GM21619 (cell line): ENCODE measurements around the gene TFDP3.

ENCODE experiments used
- ATAC-seq: cut with Tn5 transposase; IDR thresholded peaks from one replicate; pipeline ENCODE4 v1.9.1; 2021; ENCODE audit not compliant: unreplicated experiment

The TFDP3 gene, protein sequence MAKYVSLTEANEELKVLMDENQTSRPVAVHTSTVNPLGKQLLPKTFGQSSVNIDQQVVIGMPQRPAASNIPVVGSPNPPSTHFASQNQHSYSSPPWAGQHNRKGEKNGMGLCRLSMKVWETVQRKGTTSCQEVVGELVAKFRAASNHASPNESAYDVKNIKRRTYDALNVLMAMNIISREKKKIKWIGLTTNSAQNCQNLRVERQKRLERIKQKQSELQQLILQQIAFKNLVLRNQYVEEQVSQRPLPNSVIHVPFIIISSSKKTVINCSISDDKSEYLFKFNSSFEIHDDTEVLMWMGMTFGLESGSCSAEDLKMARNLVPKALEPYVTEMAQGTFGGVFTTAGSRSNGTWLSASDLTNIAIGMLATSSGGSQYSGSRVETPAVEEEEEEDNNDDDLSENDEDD

DNA sequence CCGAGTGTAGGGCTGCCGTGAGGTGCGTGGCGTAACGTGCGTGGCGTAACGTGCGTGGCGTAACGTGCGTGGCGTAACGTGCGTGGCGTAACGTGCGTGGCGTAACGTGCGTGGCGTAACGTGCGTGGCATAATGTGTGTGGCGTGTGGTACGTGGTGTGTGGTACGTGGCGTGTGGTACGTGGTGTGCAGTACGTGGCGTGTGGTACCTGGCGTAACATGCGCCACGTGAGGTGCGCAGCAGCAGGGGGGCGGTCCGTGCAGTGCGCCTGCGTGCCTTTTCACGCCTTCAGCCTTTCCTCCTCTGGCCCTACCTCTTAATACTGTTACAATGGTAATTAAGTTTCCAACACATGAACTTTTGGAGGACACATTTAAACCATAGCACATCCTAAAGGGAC lies at the start of gene TFDP3:
TSS of gene TFDP3 (minus strand) at position 26 of the 400 bp plus-strand sequence. CDS start 95 bp downstream, outside the sequence.
- no peak for ATAC-seq

DNA sequence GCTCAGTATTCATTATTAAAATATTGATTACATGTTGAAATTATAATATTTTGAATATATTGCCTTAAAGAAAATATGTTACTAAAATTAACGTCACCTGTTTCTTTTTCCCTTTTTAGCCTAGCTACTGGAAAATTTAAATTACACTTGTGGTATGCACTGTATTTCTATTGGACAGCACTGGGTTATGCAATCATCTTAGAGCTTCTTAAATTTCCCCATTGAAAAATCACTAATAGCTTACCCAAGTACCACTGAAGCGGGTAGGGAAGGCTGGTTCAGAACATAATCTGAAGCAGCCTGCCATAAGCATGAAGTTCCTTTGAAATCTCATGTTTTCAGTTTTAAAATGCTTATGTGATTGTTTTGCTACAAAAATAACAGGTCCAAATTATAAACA lies 49.5 kb upstream of the TFDP3 start:
- ATAC-seq, result no peak

DNA sequence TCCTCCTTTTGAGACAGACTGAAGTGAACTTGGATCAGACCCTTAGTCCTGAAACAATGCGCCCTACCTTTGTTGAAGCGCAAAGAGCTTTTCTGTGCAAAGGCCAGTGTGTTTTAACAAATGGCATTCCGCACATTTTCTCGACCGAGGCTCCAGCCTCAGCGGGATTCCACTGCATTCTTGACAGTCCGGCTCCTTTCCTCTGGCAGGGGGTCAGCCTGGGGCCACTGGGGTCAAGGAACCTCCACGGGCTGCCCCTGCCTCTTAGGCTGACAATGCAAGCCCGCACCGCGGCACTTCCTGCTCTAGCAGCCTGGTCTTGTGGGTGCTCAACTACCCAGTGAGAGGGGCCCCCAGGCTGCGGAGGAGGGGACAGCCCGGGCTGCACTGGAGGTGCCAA lies 47.2 kb upstream of the TFDP3 start:
- no peak for ATAC-seq

DNA sequence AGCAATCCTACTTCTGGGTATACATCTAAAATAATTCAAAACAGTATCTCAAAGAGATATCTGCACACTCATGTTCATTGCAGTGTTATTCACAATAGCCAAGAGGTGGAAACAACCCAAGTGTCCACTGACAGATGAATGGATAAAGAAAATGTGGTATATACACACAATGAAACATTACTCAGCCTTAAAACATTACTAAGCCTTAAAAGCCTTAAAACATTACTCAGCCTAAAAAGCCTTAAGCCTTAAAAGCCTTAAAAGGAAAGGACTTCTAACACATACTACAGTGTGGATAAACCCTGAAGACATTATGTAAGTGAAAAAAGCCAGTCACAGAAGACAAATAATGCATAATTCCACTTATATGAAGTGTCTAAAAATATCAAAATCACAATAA lies 40.3 kb upstream of the TFDP3 start:
- no peak for ATAC-seq

DNA sequence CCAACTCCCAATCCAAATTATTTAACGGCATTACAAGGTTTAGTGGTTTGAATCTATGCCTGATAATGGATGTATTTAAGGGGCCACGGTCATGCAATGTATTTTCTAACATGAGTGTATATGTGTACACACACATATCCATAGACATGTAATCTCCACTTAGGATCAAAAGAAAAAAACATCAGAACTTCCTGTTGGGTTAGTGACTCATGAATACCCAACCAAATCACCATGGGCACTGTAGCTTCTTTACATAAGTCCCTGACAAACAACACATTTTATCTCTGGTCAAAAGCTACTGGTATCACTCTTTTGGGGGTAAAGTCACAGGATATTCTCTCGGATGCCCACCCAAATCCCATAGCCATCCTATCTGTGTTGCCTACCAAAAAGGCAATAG lies 36.5 kb upstream of the TFDP3 start:
- ATAC-seq, result no peak

DNA sequence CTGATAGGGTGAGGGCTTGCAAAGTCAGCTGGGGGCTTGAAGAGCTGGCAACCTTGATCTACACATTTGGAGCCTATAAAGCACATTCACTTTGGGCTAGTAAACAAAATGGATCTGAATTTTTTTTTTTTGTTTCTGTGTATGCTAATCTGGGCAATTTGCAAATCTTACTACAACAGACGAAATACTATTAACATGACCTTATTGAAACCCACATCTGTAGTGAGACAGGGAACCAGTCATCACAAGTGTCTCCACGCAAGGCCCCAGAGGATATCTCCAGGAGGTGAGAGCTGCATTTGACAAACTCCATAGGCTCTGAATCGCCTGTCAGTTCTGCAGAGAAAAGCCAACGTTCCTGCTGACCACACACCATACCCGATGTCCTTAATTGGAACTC lies 33.0 kb upstream of the TFDP3 start:
- no peak for ATAC-seq

DNA sequence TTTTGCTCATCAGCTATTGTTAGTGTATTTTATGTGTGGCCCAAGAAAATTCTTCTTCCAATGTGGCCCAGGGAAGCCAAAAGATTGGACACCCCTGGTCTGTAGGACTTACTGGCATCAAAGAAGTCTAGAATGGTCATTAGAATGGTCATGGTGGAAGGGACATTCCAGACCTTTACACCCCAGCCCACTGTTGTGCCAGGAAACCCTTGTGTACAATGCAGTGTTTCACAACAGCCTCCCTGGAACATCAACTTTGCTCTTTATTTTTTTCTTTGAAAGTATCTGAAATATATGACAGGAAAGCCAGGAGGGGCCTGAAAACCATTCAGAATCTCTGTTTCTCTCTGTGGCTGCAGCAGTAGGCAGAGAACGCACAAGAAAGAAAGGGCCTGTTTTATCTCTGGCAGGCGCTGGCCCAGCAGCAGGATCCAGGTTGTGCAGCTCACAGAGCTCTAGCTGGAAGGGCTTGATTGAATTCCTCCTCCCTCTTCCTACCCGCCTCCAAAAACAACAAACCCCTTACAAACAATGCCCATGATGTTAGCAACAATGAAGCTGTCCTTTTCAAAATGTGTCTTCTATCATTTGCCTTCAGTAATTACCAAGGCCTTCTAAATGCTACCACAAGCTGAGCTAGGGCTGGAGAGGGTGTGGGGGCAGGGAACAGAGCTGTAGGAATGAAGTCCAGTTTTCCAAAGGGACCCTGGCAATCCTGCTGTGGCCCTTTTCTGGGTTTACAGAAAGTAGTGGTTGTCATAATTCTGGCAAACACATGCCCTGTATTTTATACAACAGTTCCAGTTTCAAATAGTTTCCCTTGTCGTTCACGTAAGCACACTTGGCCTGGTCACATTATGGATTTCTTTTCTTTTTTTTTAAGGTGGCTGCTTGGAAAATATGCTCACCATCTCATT lies 32.3 kb upstream of the TFDP3 start:
- ATAC-seq, result no peak

DNA sequence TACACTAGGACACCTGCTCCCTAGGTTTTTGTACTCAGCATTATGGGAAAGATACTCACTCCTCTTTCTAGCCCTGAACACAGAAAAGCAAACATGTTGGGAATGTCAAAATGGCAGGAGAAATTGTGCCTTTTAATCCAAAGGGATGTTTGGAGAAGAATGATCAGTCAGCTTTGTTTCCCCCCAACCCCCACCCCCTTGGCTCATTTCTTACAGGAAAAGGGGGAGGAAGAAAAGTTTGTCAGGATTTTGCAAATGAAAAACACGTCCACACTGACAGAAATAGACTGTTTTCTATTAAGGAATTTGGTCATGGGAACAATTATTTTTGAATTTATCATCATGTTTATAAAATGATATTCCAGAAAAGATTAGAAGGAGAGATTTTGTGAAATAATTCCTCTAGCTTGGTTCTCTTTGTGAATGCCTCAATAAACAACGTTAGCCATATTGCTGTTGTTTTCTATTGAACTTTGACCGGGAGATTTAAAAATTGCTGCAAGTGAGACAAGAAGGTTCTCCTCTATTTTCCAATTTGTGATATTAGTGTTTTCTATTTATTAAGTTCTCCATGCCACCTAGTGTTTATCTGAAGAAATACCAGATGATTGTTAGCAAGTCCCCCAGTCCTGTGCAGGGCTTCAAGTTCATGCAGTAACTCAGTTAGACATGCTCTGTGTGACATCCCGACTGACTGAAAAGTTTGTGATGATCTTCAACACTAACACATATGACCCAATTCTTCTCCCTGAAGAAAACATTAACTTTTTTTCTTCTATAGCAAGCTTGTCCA lies 31.3 kb upstream of the TFDP3 start:
- ATAC-seq, result no peak

DNA sequence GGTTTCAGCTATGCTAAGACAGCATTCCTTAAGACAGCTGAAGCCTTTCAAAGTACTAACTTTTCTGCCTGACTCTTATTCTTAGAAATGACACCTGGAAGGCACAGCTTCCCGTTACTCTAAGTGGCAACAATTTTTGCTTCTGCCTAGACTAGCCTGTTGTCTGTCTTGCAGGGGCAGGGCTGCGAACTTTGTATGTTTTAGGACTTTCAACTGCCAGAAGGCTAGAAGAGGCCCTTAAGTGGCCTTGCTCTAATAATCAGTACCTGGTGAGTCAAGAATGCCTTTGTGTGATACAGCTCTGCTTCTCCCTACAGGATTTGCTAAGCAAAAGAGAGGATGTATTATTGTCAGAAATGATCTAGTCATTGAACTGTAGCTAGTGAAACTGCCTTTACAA lies 30.0 kb upstream of the TFDP3 start:
- ATAC-seq, result no peak

DNA sequence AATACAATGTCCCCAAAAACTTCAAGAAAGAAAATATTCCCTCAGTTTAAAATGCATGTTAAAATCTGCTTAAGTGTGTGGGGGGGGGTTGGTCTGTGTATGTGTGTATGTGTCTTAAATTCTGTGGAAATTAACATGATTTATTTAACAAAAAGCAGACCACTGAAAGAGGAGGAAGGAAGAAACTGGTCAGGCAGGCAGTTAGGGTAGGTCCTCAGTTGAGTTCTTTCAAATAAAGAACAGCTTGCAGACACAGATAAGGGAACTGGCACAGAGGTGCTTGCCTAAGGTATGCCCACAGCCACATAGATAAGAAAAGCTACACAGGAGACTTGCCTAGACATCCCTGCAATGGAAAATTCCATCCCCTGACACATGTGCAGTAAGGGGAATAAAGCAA lies 28.8 kb upstream of the TFDP3 start:
- ATAC-seq, result no peak

DNA sequence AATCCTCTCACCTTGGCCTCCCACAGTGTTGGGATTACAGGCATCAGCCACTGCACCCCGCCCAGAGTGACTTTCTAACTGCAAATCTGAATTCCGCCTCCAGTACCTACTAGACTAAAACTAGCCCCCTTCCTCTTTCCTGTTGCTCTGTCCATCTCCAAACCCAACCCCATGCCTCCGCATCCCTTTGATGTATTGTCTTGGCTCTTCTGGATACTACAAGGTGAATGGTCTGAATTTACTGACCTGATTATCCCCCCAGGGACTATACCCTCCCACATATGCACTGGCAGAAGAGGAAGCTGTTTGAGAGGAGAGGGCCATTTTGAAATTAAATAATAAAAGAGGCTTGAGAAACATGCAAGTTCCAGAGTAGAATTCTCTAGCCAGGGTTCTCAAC lies 17.7 kb upstream of the TFDP3 start:
- ATAC-seq, result no peak

DNA sequence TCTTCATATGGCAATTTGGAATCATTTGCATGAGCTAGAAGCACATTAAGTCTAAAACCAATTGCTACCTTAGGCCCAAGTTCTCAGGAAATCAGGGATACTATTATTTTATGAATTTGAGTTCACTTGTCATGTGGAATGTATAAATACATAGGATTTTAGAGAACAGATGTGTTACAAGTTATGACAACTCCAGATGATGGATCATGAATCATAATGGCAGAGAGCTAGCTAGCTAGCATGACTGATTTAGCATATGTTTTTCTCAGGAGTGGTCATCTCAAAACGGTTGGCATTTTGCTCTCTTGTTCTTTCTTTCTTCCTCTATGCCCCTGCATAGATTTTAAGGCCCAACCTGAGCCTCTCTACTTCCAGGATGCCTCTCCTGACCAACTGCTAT lies 14.2 kb upstream of the TFDP3 start:
- ATAC-seq, result no peak

DNA sequence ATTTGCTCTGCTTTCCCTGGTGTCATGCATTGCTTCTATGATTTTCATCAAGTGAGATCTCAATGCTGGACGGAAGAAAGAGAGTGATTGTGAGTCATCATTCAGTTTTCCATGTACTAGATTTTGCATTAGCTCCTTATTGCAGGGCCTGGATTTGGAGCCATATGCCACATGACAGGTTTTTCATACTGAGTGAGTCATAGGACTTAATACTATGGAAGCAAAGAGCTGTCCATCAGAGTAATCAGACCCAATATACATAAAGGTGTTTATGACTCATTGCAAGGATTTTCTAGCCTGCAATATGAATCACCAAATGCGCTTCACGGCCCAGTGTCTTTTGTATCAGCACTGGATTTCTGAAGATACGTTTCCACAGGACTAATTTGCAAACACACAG lies 11.2 kb upstream of the TFDP3 start:
- ATAC-seq, result no peak

DNA sequence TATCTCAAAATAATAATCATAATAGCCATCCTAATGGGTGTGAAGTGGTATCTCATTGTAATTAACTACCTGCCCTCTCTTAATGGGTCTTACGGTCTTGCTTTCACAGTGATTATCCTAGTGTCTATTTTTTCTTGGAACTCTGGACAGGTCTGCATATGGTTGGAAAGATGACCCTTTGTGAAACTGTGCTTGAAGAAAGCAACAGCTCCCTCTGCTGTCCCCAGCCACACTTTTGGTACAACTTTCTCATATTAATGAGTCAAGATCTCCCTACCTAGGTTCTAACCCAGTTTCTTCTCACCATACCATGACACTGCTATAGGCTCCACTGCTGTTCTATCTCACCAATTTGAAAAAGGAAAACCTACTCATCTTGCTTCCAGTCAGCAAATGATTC lies 2.4 kb downstream of the TFDP3 start:
- no peak for ATAC-seq

DNA sequence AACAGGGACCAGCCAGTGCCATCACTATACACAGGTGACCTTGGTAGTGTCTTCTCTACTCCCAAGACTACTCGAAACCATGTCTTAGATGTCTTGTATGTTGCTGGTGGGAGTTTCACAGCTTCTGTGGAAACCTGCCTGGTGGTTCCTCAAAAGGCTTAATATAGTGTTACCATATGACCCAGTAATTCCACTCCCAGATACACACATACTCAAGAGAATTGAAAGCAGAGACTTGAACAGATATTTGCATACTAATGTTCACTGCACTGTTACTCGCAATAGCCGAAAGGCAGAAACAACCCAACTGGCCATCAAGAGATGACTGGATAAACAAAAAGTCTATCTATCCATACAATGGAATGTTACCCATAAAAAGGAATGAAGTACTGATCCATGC lies 3.1 kb downstream of the TFDP3 start:
- peak; percentile 58 for ATAC-seq

DNA sequence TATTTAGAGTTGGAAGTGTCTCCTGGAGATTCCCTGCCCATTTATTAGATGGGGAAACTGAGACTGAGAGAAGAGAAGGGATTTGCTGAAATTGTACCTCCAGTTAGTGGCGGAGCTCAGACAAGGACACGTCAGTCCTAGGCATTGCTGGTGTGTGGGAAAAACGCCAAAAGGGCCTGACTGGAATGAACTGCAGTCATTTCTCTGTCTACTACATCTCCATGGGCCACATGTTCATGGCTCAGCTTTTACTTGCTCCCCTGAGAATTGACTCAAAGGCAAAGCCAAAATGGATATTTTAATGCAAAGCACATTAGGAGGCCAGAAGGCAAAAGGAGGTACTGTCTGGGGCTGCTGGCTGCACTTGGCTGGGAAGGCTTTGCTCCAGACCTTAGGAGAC lies 3.9 kb downstream of the TFDP3 start:
- ATAC-seq, result no peak

DNA sequence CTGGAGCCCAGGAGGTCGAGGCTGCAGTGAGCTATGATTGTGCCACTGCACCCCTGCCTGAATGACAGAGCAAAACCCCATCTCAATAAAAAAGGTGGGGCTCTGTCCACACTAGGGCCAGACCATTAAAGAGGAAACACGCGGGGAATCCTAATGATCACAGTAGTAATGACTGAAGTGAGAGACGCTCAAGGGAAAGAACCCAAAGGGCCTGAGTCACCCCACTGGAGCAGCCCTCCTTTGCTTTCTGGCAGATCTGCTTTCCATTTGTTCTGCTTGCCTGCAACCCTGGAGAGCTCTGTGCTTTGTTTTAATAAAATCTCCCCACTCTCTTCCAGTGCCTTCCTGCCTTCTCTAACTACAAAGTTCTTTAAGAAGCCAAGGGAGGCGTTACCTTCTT lies 5.0 kb downstream of the TFDP3 start:
- ATAC-seq, result no peak

DNA sequence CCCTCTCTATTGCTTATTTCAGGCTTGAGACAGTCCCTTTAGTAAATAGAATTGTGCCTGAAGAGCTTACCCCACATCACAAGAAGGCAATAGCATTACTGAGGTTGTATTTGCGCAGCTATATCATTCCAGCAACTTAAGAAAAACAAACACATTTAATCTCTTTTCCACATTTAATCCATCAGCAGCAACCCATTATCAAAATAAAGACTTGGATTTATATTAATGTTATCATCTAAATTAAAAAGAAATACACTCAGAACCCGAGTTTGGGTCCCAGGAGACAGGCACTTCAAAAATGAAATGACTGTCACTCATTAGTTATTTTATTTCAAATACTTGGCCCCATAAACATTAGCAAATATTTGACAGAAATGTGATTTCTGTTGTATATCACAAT lies 10.4 kb downstream of the TFDP3 start:
- ATAC-seq, result no peak

DNA sequence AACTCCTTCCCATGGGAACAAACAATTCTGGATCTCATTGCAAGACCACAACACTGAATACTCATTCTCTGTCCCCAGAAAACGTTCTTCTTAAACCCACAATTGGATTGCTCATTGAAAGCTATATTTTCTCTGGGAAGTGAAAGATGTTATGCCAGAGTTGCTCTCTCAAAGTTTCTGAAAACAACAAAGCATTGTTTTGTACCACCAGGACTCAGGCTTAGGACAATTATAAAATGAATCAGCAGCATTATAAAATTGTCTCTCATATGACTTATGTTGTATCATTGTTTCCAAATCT lies 26.5 kb downstream of the TFDP3 start:
- ATAC-seq, result no peak

DNA sequence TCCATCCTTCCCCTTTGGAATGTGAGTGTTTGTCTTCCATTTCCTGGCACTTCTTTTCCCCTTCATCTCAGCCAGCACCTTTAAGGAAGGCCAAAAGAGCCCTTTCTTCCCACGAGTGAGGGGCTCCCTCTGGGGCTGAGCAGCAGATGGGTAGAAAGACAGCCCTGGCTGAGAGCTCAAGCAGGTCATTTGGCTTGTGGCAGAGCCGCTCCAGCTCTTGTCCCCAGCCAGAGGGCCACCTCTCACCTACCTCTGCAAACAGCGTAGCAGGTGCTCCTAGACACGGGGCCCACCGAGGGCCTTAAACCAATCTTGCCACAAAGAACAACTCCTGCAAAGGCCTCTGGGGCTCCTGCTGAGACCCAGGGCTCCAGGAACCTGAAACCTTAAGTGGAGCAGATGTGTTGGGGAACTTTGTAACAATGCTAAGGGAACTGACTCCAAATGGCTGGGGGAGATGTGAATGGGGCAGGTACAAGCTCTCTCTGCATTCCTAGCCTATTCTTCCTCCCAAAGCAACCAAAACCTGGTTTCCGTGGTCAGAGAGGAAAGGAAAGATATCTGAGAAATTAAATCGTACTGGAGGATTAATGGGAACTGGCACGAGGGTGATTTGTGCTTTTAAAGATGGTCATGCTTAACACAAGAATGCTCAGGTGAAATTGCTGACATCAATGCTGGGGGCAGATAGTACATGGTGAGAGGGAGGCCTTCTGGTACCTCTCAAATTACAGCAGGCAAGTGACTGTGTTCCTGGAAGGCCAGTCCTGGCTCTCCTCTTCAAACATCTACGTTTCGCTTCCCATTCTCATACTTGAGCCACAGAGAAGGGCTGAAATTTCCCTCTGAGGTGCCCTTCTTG lies 27.0 kb downstream of the TFDP3 start:
- no peak for ATAC-seq

DNA sequence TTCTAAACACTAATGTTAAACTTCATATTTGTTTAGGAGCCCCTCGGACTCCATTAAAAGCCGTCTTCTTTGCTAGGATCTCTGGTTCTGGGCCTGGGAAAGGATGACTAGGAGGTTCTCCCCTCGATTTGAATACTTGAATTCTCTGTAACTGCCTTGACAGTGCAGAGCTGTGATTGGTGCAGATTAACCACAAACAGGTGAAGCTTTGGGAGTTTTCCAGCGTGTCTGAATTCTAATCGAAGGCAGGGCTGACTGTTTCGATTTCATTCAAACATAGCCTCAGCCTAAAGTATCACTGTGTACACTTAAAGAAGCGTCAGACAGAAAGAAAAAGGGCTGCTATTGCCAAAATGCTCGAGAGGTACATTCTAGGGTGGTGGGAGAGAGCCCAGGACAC lies 29.0 kb downstream of the TFDP3 start:
- ATAC-seq, result no peak
